HG03039 (cell line): ENCODE measurements around the gene MCF2L2.

Source experiments
- ATAC-seq: cut with Tn5 transposase; IDR thresholded peaks from one replicate; pipeline ENCODE4 v1.9.1; 2021; ENCODE audit warnings: mild to moderate bottlenecking, moderate library complexity; ENCODE audit not compliant: unreplicated experiment

The MCF2L2 gene

GRCh38 chr3:183329543-183329942, 98.9 kb downstream of the MCF2L2 start:
- no peak for ATAC-seq

GRCh38 chr3:183328823-183329222, 99.6 kb downstream of the MCF2L2 start:
- ATAC-seq = no peak

- ATAC-seq = no peak
Measured at GRCh38 chr3:183328164-183328563, 100.3 kb downstream of the MCF2L2 start.

GRCh38 chr3:183327343-183327742, 101.1 kb downstream of the MCF2L2 start:
- no peak for ATAC-seq

GRCh38 chr3:183324083-183324482, 104.3 kb downstream of the MCF2L2 start:
- ATAC-seq = no peak

- no peak for ATAC-seq
Measured at GRCh38 chr3:183319371-183319770, 109.0 kb downstream of the MCF2L2 start.

GRCh38 chr3:183318877-183319276, 109.5 kb downstream of the MCF2L2 start:
- ATAC-seq = no peak

- ATAC-seq = no peak
Measured at GRCh38 chr3:183317886-183318865, 110.2 kb downstream of the MCF2L2 start.

- ATAC-seq = no peak
Measured at GRCh38 chr3:183317271-183317670, 111.1 kb downstream of the MCF2L2 start.

GRCh38 chr3:183315739-183316138, 112.7 kb downstream of the MCF2L2 start:
- ATAC-seq = no peak

GRCh38 chr3:183313764-183314163, 114.7 kb downstream of the MCF2L2 start:
- ATAC-seq = no peak

GRCh38 chr3:183313351-183313750, 115.1 kb downstream of the MCF2L2 start:
- ATAC-seq = no peak

- no peak for ATAC-seq
Measured at GRCh38 chr3:183312433-183312832, 116.0 kb downstream of the MCF2L2 start.

GRCh38 chr3:183310936-183311335, 117.5 kb downstream of the MCF2L2 start:
- no peak for ATAC-seq

GRCh38 chr3:183309276-183309675, 119.1 kb downstream of the MCF2L2 start:
- ATAC-seq = no peak

- no peak for ATAC-seq
Measured at GRCh38 chr3:183308751-183309150, 119.7 kb downstream of the MCF2L2 start.

GRCh38 chr3:183307749-183308148, 120.7 kb downstream of the MCF2L2 start:
- ATAC-seq = no peak

- ATAC-seq = peak; percentile 76
Measured at GRCh38 chr3:183306798-183307671, 121.4 kb downstream of the MCF2L2 start.

GRCh38 chr3:183303690-183304089, 124.7 kb downstream of the MCF2L2 start:
- no peak for ATAC-seq

- ATAC-seq = no peak
Measured at GRCh38 chr3:183301937-183302580, 126.4 kb downstream of the MCF2L2 start.

GRCh38 chr3:183300996-183301562, 127.3 kb downstream of the MCF2L2 start:
- ATAC-seq = no peak
